KMS-11 (cell line): ENCODE data around the gene EVI5.
"Not testable (repeated sequence)": the region's sequence is repeated elsewhere in the genome, so short reads cannot be mapped to it uniquely, and the experiment has no call there.

Source experiments
- H2AFZ ChIP-seq: fragments of 200-600 bp; sonication (generic); 2 replicates; pipeline ENCODE4 v1.6.1; 2016; ENCODE audit warnings: antibody characterized with exemption, mixed run types, low read depth
- H3K27ac ChIP-seq: fragments of 200-600 bp; sonication (generic); 2 replicates; pipeline ENCODE4 v1.6.1; 2016; ENCODE audit warnings: mild to moderate bottlenecking, mixed run types
- H3K27me3 ChIP-seq: fragments of 200-600 bp; sonication (generic); 2 replicates; pipeline ENCODE4 v1.6.1; 2017; ENCODE audit warnings: mild to moderate bottlenecking, low read depth, mixed run types, moderate library complexity; ENCODE audit not compliant: insufficient read depth
- H3K36me3 ChIP-seq: fragments of 200-600 bp; sonication (generic); 2 replicates; pipeline ENCODE4 v1.6.1; 2017; ENCODE audit warnings: mild to moderate bottlenecking, mixed run types; ENCODE audit not compliant: insufficient read depth
- H3K4me1 ChIP-seq: fragments of 200-600 bp; sonication (generic); 2 replicates; pipeline ENCODE4 v1.6.1; 2016; ENCODE audit warnings: mild to moderate bottlenecking, low read depth, mixed run types; ENCODE audit not compliant: poor library complexity, severe bottlenecking
- H3K4me2 ChIP-seq: fragments of 200-600 bp; sonication (generic); 2 replicates; pipeline ENCODE4 v1.7.0; 2016; ENCODE audit warnings: mild to moderate bottlenecking, mixed run types
- H3K4me3 ChIP-seq: fragments of 200-600 bp; sonication (generic); IDR thresholded peaks from 2 replicates; pipeline ENCODE4 v1.6.1; 2017; ENCODE audit warnings: low read depth, low read length, mixed read lengths; ENCODE audit not compliant: insufficient read depth
- H3K79me2 ChIP-seq: fragments of 200-600 bp; sonication (generic); 2 replicates; pipeline ENCODE4 v1.6.1; 2016; ENCODE audit warnings: low read depth, mixed run types; ENCODE audit not compliant: insufficient read depth
- H3K9ac ChIP-seq: fragments of 200-600 bp; sonication (generic); 2 replicates; pipeline ENCODE4 v1.6.1; 2016; ENCODE audit warnings: mild to moderate bottlenecking, mixed run types
- H4K20me1 ChIP-seq: fragments of 200-600 bp; sonication (generic); 2 replicates; pipeline ENCODE4 v1.6.1; 2016; ENCODE audit warnings: mild to moderate bottlenecking, mixed run types; ENCODE audit not compliant: insufficient read depth
- TF ChIP-seq, protein P1 (sequence below): fragments of 200-600 bp; sonication (generic); conservative IDR thresholded peaks from 2 replicates; pipeline ENCODE4 v1.6.1; 2017; ENCODE audit warnings: low read depth, mild to moderate bottlenecking, antibody characterized with exemption, low read length, moderate library complexity, mixed read lengths

The EVI5 gene

GRCh38 chr1:92786111-92786901 lies 1.4 kb upstream of the EVI5 start:
- H2AFZ ChIP-seq, result peak overlapping the region; percentile 83; the same call in 1 of the 2 replicates
- no peak overlapping the region; the same call in 1 of the 2 replicates for H3K4me2 ChIP-seq
- no peak overlapping the region for H3K27ac ChIP-seq
- H4K20me1 ChIP-seq, result no peaks in the 10 kb centered on the region
- TF ChIP-seq, protein P1, sequence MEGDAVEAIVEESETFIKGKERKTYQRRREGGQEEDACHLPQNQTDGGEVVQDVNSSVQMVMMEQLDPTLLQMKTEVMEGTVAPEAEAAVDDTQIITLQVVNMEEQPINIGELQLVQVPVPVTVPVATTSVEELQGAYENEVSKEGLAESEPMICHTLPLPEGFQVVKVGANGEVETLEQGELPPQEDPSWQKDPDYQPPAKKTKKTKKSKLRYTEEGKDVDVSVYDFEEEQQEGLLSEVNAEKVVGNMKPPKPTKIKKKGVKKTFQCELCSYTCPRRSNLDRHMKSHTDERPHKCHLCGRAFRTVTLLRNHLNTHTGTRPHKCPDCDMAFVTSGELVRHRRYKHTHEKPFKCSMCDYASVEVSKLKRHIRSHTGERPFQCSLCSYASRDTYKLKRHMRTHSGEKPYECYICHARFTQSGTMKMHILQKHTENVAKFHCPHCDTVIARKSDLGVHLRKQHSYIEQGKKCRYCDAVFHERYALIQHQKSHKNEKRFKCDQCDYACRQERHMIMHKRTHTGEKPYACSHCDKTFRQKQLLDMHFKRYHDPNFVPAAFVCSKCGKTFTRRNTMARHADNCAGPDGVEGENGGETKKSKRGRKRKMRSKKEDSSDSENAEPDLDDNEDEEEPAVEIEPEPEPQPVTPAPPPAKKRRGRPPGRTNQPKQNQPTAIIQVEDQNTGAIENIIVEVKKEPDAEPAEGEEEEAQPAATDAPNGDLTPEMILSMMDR, result no peak
- H3K36me3 ChIP-seq, result no peaks in the 10 kb centered on the region
- peaks cover 12% of the 10 kb centered on the region; the same call in 1 of the 2 replicates for H3K79me2 ChIP-seq
- no peak overlapping the region for H3K4me3 ChIP-seq
- H3K27me3 ChIP-seq, result no peaks in the 10 kb centered on the region
- no peaks in the 10 kb centered on the region for H3K4me1 ChIP-seq
- H3K9ac ChIP-seq, result no peak overlapping the region

GRCh38 chr1:92784021-92784638 lies 778 bp downstream of the EVI5 start:
- Histone ChIP-seq H3K4me2 (peak overlapping the region; percentile 92), H3K9ac (peak overlapping the region; percentile 65), H3K4me3 (peak overlapping the region; percentile 26), H3K27ac (peak overlapping the region; percentile 81), H3K27me3 (no peaks in the 10 kb centered on the region), H3K79me2 (peaks cover 12% of the 10 kb centered on the region; the same call in 1 of the 2 replicates), H4K20me1 (no peaks in the 10 kb centered on the region), H3K36me3 (no peaks in the 10 kb centered on the region), H3K4me1 (no peaks in the 10 kb centered on the region), H2AFZ (peak overlapping the region; percentile 83; the same call in 1 of the 2 replicates)
- TF ChIP-seq, protein P1, result no peak

- Histone ChIP-seq H3K4me3 (peak overlapping the region; percentile 26), H3K4me2 (peak overlapping the region; percentile 92), H3K9ac (peak overlapping the region; percentile 65; the same call in 1 of the 2 replicates), H2AFZ (peak overlapping the region; percentile 83; the same call in 1 of the 2 replicates), H3K79me2 (peaks cover 12% of the 10 kb centered on the region; the same call in 1 of the 2 replicates), H3K27ac (peak overlapping the region; percentile 81; the same call in 1 of the 2 replicates)
- not testable (repeated sequence) for H3K36me3 ChIP-seq, H3K4me1 ChIP-seq, H3K27me3 ChIP-seq, H4K20me1 ChIP-seq
These were observed 1.4 kb downstream of the EVI5 start for GRCh38 chr1:92783550-92783949.

DNA sequence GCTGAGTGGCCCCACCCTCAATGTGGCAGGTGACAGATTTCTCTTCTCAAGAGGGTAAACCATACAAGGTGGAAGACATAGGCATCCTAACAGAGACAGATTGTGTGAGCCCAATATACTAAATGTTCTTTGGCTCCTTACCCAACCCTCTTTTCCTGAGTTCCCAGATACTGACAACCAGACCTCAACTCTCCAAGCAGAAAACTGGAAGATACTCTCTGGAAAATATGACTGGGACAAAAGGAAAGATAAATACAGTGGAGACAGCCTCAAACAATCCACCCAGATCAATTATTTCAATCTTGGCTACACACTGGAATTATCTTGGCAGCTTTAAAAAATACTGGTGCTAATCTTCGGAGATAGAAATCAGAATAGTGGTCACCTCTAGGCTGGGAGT lies 6.5 kb downstream of the EVI5 start:
- no peak overlapping the region for H2AFZ ChIP-seq
- H3K4me1 ChIP-seq, result no peaks in the 10 kb centered on the region
- H3K36me3 ChIP-seq, result no peaks in the 10 kb centered on the region
- TF ChIP-seq, protein P1, result no peak
- H4K20me1 ChIP-seq, result no peaks in the 10 kb centered on the region
- no peak overlapping the region for H3K4me2 ChIP-seq
- H3K27me3 ChIP-seq, result no peaks in the 10 kb centered on the region
- H3K4me3 ChIP-seq, result no peak overlapping the region
- H3K9ac ChIP-seq, result no peak overlapping the region
- H3K27ac ChIP-seq, result no peak overlapping the region
- H3K79me2 ChIP-seq, result peaks cover 12% of the 10 kb centered on the region; the same call in 1 of the 2 replicates
